HG03439 (cell line): ENCODE data around the gene PRR20B.
"Not testable (repeated sequence)": the region's sequence is repeated elsewhere in the genome, so short reads cannot be mapped to it uniquely, and the experiment has no call there.

Source experiments
- ATAC-seq: cut with Tn5 transposase; IDR thresholded peaks from one replicate; pipeline ENCODE4 v1.9.1; 2021; ENCODE audit warnings: mild to moderate bottlenecking, moderate library complexity; ENCODE audit not compliant: unreplicated experiment

The PRR20B gene

GRCh38 chr13:57147188-57147587 lies at the start of gene PRR20B:
Gene PRR20B (plus strand): TSS chr13:57147488. CDS start chr13:57147875, 387 bp downstream.
- ATAC-seq = not testable (repeated sequence)

GRCh38 chr13:57114945-57115344 lies 32.3 kb upstream of the PRR20B start:
- ATAC-seq = no peak

GRCh38 chr13:57123681-57124080 lies 23.6 kb upstream of the PRR20B start:
- ATAC-seq = no peak

GRCh38 chr13:57128909-57129308 lies 18.4 kb upstream of the PRR20B start:
- no peak for ATAC-seq

- ATAC-seq = no peak
Observed at GRCh38 chr13:57136093-57136492, 11.2 kb upstream of the PRR20B start.

- ATAC-seq = no peak
Observed at GRCh38 chr13:57137585-57137984, 9.7 kb upstream of the PRR20B start.

- no peak for ATAC-seq
Observed at GRCh38 chr13:57138988-57139387, 8.3 kb upstream of the PRR20B start.

GRCh38 chr13:57139781-57140180 lies 7.5 kb upstream of the PRR20B start:
- ATAC-seq = not testable (repeated sequence)

GRCh38 chr13:57140235-57140968 lies 6.9 kb upstream of the PRR20B start, which contains the start of gene PRR20A:
Gene PRR20A (plus strand): TSS chr13:57140918. CDS start chr13:57141305, 387 bp downstream.
- ATAC-seq = not testable (repeated sequence)

- ATAC-seq = not testable (repeated sequence)
Observed at GRCh38 chr13:57148106-57148505, 818 bp downstream of the PRR20B start.

- ATAC-seq = not testable (repeated sequence)
Observed at GRCh38 chr13:57153761-57154160, 6.5 kb downstream of the PRR20B start, which contains the start of gene PRR20C. Gene PRR20C (plus strand): TSS chr13:57154061. CDS start chr13:57154448, 387 bp downstream.

- not testable (repeated sequence) for ATAC-seq
Observed at GRCh38 chr13:57160332-57160731, 13.0 kb downstream of the PRR20B start, which contains the start of gene PRR20D. Gene PRR20D (plus strand): TSS chr13:57160632. CDS start chr13:57161019, 387 bp downstream.

- not testable (repeated sequence) for ATAC-seq
Observed at GRCh38 chr13:57166897-57167296, 19.6 kb downstream of the PRR20B start, which contains the start of gene PRR20E. Gene PRR20E (plus strand): TSS chr13:57167197. CDS start chr13:57167584, 387 bp downstream.

GRCh38 chr13:57191667-57192066 lies 44.4 kb downstream of the PRR20B start:
- no peak for ATAC-seq
